ENCODE data around the gene SLC46A2.

SLC46A2 gene

DNA sequence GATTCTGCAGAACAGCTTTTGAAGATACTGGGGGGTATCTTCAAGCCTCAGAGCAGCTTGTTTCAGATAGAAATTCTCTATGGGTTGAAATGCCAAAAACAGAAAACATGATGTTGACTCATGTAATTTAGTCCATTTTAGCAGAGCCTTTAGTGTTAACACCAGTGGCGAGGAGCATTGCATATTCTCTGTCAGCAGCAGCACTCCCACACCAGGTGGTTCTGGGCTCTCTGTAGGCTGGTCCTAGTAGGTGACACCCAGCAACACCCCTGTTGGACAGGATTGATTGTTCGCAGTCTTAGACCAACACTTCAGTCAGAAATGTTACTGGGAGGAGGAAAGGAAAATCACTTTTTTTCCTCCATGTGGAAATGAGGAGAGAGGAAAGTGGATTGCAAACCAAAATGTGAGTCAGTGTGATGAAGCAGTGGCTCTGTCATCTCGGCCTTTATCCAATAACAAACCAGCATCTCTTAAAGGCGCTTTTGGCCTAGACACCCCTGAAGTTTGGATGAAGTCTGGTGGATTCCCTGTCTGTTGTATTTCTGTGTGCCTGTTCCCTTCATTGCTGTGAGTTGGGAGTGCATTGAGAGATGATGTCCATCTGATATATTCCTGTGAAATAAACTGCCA is 16.8 kb downstream of the SLC46A2 start:
- Histone ChIP-seq H3K9me3 (no peaks in the 10 kb centered on the region), H3K27me3 (no peaks in the 10 kb centered on the region), H3K36me3 (peaks cover 19 to 48% (median 28%) of the 10 kb centered on the region in 3 donors), H3K27ac (no peak overlapping the region), H3K4me1 (no peaks in the 10 kb centered on the region), H3K4me3 (no peak overlapping the region)
- intact Hi-C loops (cut with DNase I; ENCODE audit: low total_unique reads) = no loop called here
- no peak for DNase-seq
- TF ChIP-seq, protein P1, sequence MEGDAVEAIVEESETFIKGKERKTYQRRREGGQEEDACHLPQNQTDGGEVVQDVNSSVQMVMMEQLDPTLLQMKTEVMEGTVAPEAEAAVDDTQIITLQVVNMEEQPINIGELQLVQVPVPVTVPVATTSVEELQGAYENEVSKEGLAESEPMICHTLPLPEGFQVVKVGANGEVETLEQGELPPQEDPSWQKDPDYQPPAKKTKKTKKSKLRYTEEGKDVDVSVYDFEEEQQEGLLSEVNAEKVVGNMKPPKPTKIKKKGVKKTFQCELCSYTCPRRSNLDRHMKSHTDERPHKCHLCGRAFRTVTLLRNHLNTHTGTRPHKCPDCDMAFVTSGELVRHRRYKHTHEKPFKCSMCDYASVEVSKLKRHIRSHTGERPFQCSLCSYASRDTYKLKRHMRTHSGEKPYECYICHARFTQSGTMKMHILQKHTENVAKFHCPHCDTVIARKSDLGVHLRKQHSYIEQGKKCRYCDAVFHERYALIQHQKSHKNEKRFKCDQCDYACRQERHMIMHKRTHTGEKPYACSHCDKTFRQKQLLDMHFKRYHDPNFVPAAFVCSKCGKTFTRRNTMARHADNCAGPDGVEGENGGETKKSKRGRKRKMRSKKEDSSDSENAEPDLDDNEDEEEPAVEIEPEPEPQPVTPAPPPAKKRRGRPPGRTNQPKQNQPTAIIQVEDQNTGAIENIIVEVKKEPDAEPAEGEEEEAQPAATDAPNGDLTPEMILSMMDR (IDR thresholded peaks at IDR 0.05) = no peak

DNA sequence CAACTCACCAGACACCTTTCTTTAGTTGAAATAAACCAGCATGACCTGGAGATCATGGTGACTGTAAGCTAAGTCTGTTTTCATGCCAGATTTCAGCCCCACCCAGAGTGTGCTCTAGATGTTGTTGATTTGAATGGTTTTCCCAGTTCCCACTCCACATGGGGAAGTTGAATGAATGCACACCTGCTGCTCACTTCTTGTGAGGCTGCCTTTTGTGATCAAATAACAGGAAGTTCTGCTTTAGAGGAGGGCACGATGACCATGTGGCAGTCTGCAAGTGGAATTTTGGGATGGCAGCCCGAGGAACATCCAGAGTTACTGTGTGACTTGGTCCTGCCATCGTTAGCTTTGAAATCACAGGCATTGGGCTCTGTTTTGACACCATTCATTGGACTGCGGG is 18.7 kb downstream of the SLC46A2 start:
- intact Hi-C loops (cut with DNase I; ENCODE audit: low total_unique reads) = no loop called here
- H3K36me3 ChIP-seq = peaks cover 12 to 56% (median 42%) of the 10 kb centered on the region in 3 donors
- TF ChIP-seq, protein P1 (IDR thresholded peaks at IDR 0.05) = no peak
- no peaks in the 10 kb centered on the region for H3K27me3 ChIP-seq
- H3K4me3 ChIP-seq = no peak overlapping the region
- H3K4me1 ChIP-seq = no peaks in the 10 kb centered on the region
- no peak overlapping the region for H3K27ac ChIP-seq
- DNase-seq = no peak
- no peaks in the 10 kb centered on the region for H3K9me3 ChIP-seq

GRCh38 chr9:112870556-112870955 is 20.1 kb downstream of the SLC46A2 start:
- Histone ChIP-seq H3K4me3 (no peak overlapping the region), H3K4me1 (no peaks in the 10 kb centered on the region), H3K36me3 (peaks cover 5 to 45% (median 30%) of the 10 kb centered on the region in 3 donors), H3K27me3 (no peaks in the 10 kb centered on the region), H3K9me3 (no peaks in the 10 kb centered on the region), H3K27ac (no peak overlapping the region)
- DNase-seq = peak in 1 of 2 donors; percentile 10
- TF ChIP-seq, protein P1 (IDR thresholded peaks at IDR 0.05) = no peak
- intact Hi-C loops (cut with DNase I; ENCODE audit: low total_unique reads) = no loop called here

DNA sequence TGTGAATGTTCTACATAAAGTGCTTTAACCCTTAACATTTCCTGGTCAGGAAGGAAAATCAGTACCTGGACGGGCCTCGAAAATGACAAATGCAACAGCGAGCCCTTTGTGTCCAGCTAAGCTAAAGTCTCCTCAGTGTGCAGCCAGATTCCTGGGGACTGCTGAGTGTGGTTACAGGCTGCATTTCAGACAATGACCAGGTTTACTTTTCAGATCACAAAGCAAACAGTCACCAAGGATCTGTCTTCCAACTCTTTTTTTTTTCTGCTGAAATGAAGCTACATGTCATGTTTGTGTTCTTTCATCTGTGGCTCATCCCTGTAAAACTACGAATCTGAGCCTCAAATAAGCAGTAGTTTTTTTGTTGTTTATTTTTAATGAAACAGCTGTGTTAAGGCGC is 20.8 kb downstream of the SLC46A2 start:
- Histone ChIP-seq H3K4me3 (no peak overlapping the region), H3K27me3 (no peaks in the 10 kb centered on the region), H3K27ac (no peak overlapping the region), H3K36me3 (peaks cover 0 to 39% (median 30%) of the 10 kb centered on the region in 3 donors), H3K4me1 (no peaks in the 10 kb centered on the region), H3K9me3 (no peaks in the 10 kb centered on the region)
- intact Hi-C loops (cut with DNase I; ENCODE audit: low total_unique reads) = no loop called here
- TF ChIP-seq, protein P1 (IDR thresholded peaks at IDR 0.05) = no peak
- DNase-seq = no peak

GRCh38 chr9:112869041-112869529 is 21.6 kb downstream of the SLC46A2 start:
- H3K9me3 ChIP-seq = no peaks in the 10 kb centered on the region
- TF ChIP-seq, protein P1 (IDR thresholded peaks at IDR 0.05) = no peak
- peak in 1 of 2 donors; percentile 34 for DNase-seq
- H3K36me3 ChIP-seq = peaks cover 1 to 45% (median 30%) of the 10 kb centered on the region in 3 donors
- H3K27ac ChIP-seq = no peak overlapping the region
- H3K4me3 ChIP-seq = no peak overlapping the region
- no peaks in the 10 kb centered on the region for H3K27me3 ChIP-seq
- H3K4me1 ChIP-seq = no peaks in the 10 kb centered on the region
- intact Hi-C loops (cut with DNase I; ENCODE audit: low total_unique reads) = no loop called here

All from tibial artery (tissue), 4 donors.